ENCODE data around the gene RPS16. TPM values are rescaled to one million over a fixed set of nuclear protein-coding genes. Genes with fewer than 3 reads are reported as not detected.

Gene RPS16
- total and polyA plus RNA-seq, 9 of the 15 experiments (the other 6 are each of a cell fraction or from before 2014, with no cell fraction given): 82.6 to 3,671 (median 2,204) TPM

DNA sequence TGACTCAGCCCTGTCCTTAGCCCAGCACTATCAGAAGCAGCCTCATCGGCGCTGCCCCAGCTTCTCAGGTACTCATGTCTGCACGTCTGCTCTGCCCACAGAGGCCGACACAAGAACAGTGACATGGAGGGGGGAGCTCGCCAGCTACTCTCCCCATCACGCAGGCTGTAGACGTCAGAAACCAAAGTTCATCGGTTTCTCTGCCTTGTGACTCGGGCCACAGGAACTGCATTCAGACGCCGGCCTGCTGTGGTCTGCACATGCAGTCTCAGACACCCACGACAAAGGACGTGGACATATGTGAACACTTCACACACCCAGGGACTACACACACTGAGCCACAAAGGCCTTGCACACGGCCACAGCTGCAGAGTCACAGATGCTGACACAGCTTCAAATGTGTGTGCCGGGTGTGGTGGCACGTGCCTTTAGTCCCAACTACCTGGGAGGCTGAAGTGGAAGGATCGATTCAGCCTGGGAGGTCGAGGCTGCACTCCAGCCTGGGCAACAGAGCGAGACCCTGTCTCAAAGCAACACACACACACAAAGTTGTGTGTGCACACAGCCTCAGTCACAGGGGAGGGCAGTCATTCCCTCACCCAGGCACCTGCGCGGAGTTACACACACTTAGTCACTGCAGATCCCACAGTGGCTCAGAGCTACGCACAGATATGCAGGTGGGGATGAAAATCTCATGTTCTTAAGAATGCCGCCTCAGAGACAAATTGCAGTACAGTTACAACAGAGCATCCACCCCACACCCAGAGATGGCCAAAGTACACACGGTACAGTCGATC lies 34.0 kb downstream of the RPS16 start (continued):
- TF ChIP-seq ZNF263 (CRISPR knock-in tag; IDR thresholded peaks at IDR 0.05; ENCODE audit: borderline replicate concordance) (0 out of 2 replicates have a peak, but pooled peaks have one; percentile 5), STAT5A (IDR thresholded peaks at IDR 0.05; ENCODE audit: borderline replicate concordance, low read length) (no peak), THRA (IDR thresholded peaks at IDR 0.05) (no peak), FOXJ3 (CRISPR knock-in tag; IDR thresholded peaks at IDR 0.05) (no peak), ZKSCAN3 (CRISPR knock-in tag; IDR thresholded peaks at IDR 0.05) (no peak), RREB1 (CRISPR knock-in tag; IDR thresholded peaks at IDR 0.05) (peak; percentile 69; the same call in 1 of the 2 replicates), C11orf30 (IDR thresholded peaks at IDR 0.05; ENCODE audit: low read depth) (peak; percentile 69; the same call in 1 of the 2 replicates)

Data from K562 (cell line).